Calu3 (cell line): ENCODE measurements around the gene KSR2. TPM values are rescaled to one million over a fixed set of nuclear protein-coding genes. Genes with fewer than 3 reads are reported as not detected.

Source experiments
- BruUV-seq: library from RNA; stranded (reverse); fragments of 400-500 nt; replicated peaks from 2 replicates; lab custom pipeline; 2021; lab: Mats Ljungman, UMichigan
- CTCF ChIA-PET: fragments of 300-600 bp; sonication (Branson Sonifier 250); formaldehyde crosslinking; loops from one replicate; lab custom pipeline; 2022; ENCODE audit warnings: antibody characterized with exemption; lab: Charles Lee
- DNase-seq: peaks from one replicate; pipeline ENCODE4 v3.0.0; 2022
- H3K27ac Mint-ChIP-seq: one replicate; pipeline ENCODE4 v1.8.0; 2022; ENCODE audit warnings: mixed read lengths; ENCODE audit not compliant: unreplicated experiment
- H3K27me3 Mint-ChIP-seq: one replicate; pipeline ENCODE4 v1.8.0; 2022; ENCODE audit warnings: mixed read lengths; ENCODE audit not compliant: unreplicated experiment
- H3K36me3 Mint-ChIP-seq: one replicate; pipeline ENCODE4 v1.8.0; 2022; ENCODE audit warnings: mild to moderate bottlenecking, moderate library complexity, mixed read lengths; ENCODE audit not compliant: insufficient read depth, unreplicated experiment
- H3K4me1 Mint-ChIP-seq: one replicate; pipeline ENCODE4 v1.8.0; 2022; ENCODE audit warnings: mild to moderate bottlenecking, low read depth, mixed read lengths; ENCODE audit not compliant: unreplicated experiment
- H3K4me3 Mint-ChIP-seq: one replicate; pipeline ENCODE4 v1.8.0; 2022; ENCODE audit warnings: mild to moderate bottlenecking, low read depth, moderate library complexity, mixed read lengths; ENCODE audit not compliant: unreplicated experiment
- H3K9me3 Mint-ChIP-seq: one replicate; pipeline ENCODE4 v1.8.0; 2022; ENCODE audit warnings: low read depth, mixed read lengths; ENCODE audit not compliant: unreplicated experiment
- CTCF ChIP-seq: fragments of 200-600 bp; IDR thresholded peaks from one replicate; pipeline ENCODE4 v1.8.0; 2022; ENCODE audit warnings: antibody characterized with exemption; ENCODE audit not compliant: unreplicated experiment
- intact Hi-C: fragments of 100-400 bp; cut with micrococcal nuclease; formaldehyde crosslinking; loops from one replicate; pipeline ENCODE4 v1.10.0; 2022; ENCODE audit not compliant: unreplicated experiment
- total RNA-seq: library from RNA; stranded (reverse); gene quantifications from 2 replicates; pipeline ENCODE4 v1.2.3, GENCODE V29; 2022

Gene KSR2
- total RNA-seq, 1 experiment from 2014 or later = 1.9 TPM

GRCh38 chr12:117563706-117564105, 405.1 kb downstream of the KSR2 start:
- no peaks in the 10 kb centered on the region for H3K9me3 Mint-ChIP-seq
- DNase-seq = no peak
- no peaks in the 10 kb centered on the region for H3K4me1 Mint-ChIP-seq
- H3K36me3 Mint-ChIP-seq = no peaks in the 10 kb centered on the region
- peaks cover 37% of the 10 kb centered on the region for H3K27me3 Mint-ChIP-seq
- CTCF ChIA-PET = interaction anchor here (0.5 kb wide), 1 partner anchor 1029 kb away, joined by 5 read pairs; no protein-coding TSS in a partner anchor
- no peak overlapping the region for H3K27ac Mint-ChIP-seq
- no peak for TF ChIP-seq CTCF
- intact Hi-C loops = no loop called here
- no TSS peak for BruUV-seq
- no peak overlapping the region for H3K4me3 Mint-ChIP-seq

- H3K9me3 Mint-ChIP-seq = no peaks in the 10 kb centered on the region
- H3K4me3 Mint-ChIP-seq = no peak overlapping the region
- intact Hi-C loops = no loop called here
- no peak for TF ChIP-seq CTCF
- DNase-seq = no peak
- CTCF ChIA-PET = interaction anchor here (0.5 kb wide), 1 partner anchor 1029 kb away, joined by 5 read pairs; no protein-coding TSS in a partner anchor
- no peak overlapping the region for H3K27ac Mint-ChIP-seq
- no TSS peak for BruUV-seq
- no peaks in the 10 kb centered on the region for H3K4me1 Mint-ChIP-seq
- H3K27me3 Mint-ChIP-seq = peaks cover 44% of the 10 kb centered on the region
- H3K36me3 Mint-ChIP-seq = no peaks in the 10 kb centered on the region
These were observed 405.8 kb downstream of the KSR2 start for GRCh38 chr12:117563007-117563406.

GRCh38 chr12:117561990-117562389, 406.8 kb downstream of the KSR2 start:
- peaks cover 42% of the 10 kb centered on the region for H3K27me3 Mint-ChIP-seq
- H3K27ac Mint-ChIP-seq = no peak overlapping the region
- no peak overlapping the region for H3K4me3 Mint-ChIP-seq
- H3K9me3 Mint-ChIP-seq = no peaks in the 10 kb centered on the region
- no peaks in the 10 kb centered on the region for H3K4me1 Mint-ChIP-seq
- no peaks in the 10 kb centered on the region for H3K36me3 Mint-ChIP-seq
- no TSS peak for BruUV-seq
- no peak for TF ChIP-seq CTCF
- CTCF ChIA-PET = no interaction called here
- intact Hi-C loops = no loop called here
- no peak for DNase-seq

GRCh38 chr12:117559978-117560377, 408.8 kb downstream of the KSR2 start:
- DNase-seq = no peak
- CTCF ChIA-PET = no interaction called here
- H3K4me3 Mint-ChIP-seq = no peak overlapping the region
- peaks cover 26% of the 10 kb centered on the region for H3K27me3 Mint-ChIP-seq
- H3K9me3 Mint-ChIP-seq = no peaks in the 10 kb centered on the region
- no peak overlapping the region for H3K27ac Mint-ChIP-seq
- no peaks in the 10 kb centered on the region for H3K4me1 Mint-ChIP-seq
- H3K36me3 Mint-ChIP-seq = no peaks in the 10 kb centered on the region
- no peak for TF ChIP-seq CTCF
- intact Hi-C loops = no loop called here
- BruUV-seq = no TSS peak
